Activated CD8-positive, alpha-beta memory T cell treated with anti-CD3 and anti-CD28 coated beads, Interleukin-2, amount 50 U/mL, for 4 hours (primary cell): Measurements from ENCODE around the gene TRPM2.
"Not testable (repeated sequence)": the region's sequence is repeated elsewhere in the genome, so short reads cannot be mapped to it uniquely, and the experiment has no call there.

Experiments
- DNase-seq: peaks from one replicate; pipeline ENCODE4 v3.0.0-alpha.2; 2020

TRPM2 gene

DNA sequence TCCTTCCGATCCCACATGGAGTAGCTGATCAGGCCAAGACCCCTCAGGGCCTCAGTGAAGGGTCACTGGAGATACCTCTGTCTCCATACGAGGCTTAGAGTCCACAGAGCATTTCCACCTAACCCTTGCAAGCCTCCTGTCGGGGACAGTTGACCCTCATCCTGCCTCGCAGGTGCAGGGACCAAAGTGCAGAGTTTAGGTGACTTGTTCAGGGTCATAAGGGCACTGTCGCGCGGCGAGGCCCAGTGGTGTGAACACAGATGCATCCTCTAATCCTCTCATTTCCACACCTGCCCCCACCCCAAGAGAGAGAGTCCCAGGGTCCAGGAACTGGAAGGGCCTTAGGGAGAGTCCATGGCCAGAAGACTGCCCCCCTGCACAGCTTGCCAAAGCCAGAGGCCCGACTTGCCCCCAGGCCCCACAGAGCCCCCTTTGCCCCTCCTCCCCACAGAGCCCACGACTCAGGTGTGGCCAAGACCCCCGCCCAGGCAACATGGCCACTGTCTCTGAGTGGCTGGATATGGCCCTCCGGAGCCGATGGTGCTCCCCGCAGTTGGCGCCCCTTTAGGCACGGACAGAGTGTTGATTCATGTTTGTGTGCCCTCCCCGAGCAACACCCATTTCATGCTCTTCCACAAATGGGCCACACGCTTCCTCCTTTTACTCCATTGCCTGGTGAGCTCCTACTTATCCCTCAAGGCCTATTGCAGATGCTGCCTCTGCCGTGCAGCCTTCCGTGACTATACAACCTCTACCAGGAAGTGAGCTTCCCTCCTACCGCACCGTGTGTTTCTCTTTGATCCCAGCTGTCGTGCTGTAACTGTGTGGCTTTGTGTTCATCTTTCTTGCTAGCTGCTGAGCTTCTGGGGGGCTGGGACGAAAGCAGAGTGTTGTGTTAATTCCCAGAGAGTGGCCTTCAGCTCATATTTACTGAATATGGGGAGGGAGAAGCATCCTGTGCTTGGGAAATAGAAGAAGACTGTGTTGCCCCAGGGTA lies 1.7 kb downstream of the TRPM2 start:
- DNase-seq = no peak

- no peak for DNase-seq
Measured at GRCh38 chr21:44356160-44356559, 2.7 kb downstream of the TRPM2 start.

DNA sequence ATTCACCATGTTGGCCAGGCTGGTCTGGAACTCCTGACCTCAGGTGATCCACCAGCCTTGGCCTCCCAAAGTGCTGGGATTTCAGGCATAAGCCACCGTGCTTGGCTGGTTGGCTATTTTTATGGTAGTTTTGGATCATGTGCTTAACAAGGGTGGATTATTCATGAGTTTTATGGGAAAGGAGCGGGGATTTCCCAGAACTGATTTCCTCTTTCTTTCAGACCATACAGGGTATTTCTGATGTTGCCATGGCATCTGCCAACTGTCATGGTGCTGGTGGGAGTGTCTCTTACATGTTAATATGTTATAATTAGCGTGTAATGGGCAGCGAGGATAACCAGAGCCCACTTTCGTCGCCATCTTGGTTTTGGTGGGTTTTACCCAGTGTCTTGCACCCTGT lies 3.2 kb downstream of the TRPM2 start:
- no peak for DNase-seq

- no peak for DNase-seq
Measured at GRCh38 chr21:44357064-44357837, 3.8 kb downstream of the TRPM2 start.

DNA sequence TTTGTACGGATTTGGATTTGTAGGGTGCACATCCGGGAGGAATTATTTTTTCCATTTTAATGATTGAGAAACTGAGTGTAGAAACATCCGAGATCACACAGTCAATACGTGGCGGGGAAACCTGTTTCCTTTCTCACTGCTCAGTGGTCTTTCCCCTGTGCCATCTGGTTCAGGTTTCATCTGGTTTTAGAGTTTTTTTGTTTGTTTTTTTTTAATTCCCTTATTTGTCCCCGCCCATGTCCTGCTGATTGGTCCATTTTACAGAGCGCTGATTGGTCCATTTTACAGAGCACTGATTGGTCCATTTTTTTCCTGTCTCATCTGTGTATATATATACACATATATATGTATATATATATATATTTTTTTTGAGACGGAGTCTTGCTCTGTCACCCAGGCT lies 6.0 kb downstream of the TRPM2 start:
- no peak for DNase-seq

DNA sequence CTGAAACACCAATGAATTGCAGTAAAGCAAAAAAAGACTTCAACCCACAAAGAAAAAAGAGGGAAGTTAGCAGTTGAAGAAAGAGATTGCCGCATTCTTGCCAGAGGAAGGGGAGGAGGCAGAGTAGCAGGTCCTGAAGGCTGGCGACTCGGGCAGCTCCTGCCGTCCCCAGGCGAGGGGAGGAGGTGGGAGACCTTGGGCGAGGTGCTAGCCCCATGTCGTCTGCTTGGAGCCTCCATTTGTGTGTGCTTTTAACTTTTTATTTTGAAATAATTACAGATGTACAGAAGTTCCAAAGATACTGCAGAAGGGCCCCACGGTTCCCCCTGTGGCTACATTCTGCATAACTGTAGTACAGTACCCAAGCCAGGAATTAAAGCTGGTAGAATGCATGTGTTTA lies 6.7 kb downstream of the TRPM2 start:
- DNase-seq = no peak

DNA sequence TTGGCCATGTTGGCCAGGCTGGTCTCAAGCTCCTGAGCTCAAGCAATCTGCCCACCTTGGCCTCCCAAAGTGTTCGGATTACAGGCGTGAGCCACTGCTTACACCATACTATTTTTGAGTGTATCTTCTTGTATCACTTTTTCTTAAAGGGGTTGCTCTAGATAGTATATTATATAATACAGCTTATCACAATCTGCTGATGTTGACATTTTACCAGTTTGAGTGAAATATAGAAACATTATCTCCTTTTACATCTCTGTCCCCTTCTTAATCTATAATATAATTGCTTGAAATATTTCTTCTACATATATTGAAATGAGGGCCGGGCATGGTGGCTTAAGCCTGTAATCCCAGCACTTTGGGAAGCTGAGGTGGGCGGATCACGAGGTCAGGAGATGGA lies 8.5 kb downstream of the TRPM2 start:
- DNase-seq = not testable (repeated sequence)

GRCh38 chr21:44363278-44363677 lies 9.9 kb downstream of the TRPM2 start:
- DNase-seq = no peak

DNA sequence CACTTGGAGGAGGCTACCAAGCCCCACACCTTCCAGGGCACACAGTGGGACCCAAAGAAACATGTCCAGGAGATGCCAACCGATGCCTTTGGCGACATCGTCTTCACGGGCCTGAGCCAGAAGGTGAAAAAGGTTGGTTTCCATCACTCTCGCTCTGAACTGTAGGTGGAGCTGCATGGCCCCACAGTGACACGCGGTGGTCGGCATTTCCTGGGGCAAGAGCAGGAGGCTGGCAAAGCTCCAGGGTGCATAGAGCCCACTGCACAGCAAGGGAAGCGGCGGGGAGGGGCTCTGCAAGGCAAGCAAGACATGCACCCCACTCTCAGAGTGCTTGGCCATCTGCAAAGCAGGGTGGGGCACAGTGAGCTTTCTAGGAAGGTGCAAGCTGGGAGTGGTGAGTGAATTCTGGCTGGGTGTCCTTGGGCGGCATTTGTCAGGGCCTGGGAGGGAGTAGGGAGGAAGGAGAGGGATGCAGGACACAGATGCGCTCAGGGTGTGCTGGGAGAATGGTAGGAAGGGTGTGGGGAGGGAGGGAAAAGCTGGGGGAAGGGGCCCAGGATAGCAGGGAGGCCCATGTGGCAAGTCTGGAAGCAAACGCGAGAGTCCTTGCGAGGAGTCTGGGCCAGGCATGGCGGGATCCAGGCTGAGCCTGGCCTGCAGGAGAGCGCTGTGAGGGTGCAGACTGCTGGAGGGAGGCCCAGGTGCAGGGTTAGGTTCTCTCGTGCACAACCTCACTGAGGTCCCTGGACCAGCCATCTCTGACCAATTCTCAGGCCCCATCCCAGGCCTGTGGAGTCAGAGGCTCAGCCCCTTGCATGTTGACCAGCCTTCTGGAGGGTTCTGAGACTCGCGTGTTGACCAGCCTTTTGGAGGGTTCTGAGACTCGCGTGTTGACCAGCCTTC lies 11.0 kb downstream of the TRPM2 start:
- no peak for DNase-seq

DNA sequence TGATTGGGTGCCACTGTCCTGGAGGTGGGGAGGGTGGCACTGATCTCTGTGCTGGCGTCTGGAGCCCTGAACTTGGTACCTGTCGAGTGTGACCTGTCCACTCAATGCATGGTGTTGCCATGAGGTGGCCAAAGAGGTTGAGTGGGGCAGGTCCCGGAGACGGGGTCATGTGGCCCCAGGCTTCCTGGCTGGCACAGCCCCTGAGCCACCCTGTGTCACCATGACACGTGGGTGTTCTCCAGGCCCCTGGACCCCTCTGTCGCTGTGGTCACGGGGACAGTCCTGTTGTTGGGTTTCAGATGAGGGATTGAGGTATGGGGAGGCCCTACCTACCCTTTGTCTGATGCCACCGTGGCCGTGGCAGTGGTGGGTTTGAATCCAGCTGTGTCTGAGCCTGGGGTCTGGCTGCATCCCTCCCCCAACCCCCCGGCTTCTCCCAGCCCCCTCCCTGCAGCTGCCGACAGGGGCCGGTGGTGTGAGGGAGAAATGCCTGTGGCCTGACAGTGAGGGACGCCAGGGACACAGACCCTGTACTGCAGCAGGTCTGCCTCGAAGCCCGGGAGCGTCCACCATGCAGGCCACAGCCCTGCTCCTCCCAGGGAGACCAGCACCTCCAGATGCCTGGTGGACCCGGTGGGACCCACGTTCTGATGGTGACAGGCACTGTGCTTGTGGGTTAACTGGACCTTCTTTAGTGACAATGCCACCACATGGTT lies 12.0 kb downstream of the TRPM2 start:
- DNase-seq = no peak

DNA sequence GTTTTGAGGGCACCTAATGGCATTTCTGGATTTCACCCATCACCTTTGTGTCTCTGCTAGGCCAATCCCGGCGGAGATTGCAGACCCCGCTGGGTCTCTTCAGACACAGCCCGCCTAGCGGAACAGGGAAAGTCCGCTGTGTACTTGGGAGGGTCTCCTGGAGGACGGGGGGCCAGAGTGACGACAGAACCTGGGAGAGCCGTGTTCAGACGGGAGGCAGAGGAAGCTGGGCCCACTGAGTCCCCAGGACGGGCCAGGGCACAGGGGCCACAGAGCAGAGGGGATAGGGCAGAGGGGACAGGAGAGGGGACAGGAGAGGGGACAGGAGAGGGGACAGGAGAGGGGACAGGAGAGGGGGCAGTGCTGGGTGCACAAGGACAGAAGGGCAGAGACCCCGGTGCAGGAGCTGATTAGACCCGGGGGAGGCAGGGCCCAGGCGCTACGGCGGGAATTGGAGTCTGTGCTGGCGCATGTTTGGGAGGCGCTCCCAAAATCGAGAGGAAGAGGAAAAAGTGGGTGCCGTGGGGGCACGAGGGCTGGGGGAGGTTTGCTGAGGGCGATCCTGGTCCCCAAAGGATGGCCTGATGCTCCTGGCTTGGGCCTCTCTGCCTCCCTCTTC lies 12.7 kb downstream of the TRPM2 start:
- no peak for DNase-seq

GRCh38 chr21:44366586-44367211 lies 13.3 kb downstream of the TRPM2 start:
- no peak for DNase-seq

DNA sequence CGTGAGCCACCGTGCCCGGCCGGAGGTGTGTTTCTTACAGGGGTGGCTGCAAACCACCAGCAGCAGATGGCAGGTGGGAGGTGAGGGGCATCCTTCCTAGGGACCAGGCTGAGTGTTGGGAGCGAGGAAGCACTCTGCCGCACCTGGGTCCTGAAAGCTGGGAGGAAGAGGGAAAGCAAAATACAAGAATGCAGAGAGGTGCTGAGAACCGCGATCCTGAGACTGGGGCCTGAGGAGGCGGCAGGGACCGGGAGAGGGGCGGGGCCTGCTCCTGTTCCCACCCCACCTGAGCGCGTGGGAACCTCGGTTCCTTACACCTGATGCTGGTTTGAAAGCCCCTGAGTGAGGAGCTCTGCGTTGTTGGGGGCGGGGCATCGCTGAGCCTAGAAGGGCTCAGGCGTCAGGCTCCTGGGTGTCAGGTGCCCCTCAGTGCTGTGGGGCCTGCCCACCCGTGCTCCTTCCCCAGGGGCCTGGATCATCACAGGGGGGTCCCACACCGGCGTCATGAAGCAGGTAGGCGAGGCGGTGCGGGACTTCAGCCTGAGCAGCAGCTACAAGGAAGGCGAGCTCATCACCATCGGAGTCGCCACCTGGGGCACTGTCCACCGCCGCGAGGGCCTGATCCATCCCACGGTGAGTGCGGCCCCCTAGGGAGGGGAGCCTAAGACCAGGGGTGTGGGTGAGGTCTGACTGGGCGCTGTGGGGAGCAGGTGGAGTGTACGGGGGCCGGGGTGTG lies 15.5 kb downstream of the TRPM2 start:
- DNase-seq = no peak

GRCh38 chr21:44370027-44370735 lies 16.8 kb downstream of the TRPM2 start:
- no peak for DNase-seq

DNA sequence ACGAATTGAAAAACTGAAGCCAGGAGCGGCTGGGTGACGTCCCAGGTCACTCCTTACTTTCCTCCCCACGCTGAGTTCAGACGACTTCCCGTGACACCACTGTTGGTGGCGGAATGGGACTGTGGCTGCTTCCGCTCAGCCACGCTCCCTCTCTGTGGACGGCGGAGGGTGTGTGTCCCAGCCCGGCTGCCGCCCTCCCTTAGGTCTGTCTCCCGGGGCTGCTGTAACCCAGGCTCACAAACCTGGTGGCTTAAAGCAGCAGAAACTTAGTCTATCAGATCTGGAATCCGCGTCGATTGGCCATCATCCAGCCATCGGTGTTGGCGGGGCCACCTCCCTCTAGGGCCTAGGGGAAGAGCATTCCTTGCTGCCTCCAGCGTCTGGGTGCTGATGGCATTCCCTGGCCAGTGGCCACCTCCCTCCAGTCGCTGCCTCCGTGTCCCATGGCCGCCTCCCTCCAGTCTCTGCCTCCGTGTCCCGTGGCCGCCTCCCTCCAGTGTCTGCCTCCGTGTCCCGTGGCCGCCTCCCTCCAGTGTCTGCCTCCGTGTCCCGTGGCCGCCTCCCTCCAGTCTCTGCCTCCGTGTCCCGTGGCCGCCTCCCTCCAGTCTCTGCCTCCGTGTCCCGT lies 17.5 kb downstream of the TRPM2 start:
- DNase-seq = no peak

DNA sequence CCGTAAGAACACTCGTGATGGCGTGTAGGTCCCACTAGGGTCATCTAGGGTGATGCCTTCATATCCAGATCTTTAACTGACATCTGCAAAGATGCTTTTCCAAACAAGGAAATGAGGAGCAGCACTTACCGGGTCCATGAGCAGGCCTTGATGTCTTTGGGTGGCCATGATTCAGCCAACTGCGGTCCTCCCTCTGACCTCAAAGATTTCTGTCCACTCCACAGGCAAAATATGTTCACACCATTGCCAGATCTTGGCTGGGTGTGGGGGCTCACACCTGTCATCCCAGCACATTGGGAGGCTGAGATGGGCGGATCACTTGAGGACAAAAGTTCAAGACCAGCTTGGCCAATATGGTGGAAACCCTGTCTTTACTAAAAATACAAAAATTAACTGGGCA lies 18.2 kb downstream of the TRPM2 start:
- DNase-seq = no peak

DNA sequence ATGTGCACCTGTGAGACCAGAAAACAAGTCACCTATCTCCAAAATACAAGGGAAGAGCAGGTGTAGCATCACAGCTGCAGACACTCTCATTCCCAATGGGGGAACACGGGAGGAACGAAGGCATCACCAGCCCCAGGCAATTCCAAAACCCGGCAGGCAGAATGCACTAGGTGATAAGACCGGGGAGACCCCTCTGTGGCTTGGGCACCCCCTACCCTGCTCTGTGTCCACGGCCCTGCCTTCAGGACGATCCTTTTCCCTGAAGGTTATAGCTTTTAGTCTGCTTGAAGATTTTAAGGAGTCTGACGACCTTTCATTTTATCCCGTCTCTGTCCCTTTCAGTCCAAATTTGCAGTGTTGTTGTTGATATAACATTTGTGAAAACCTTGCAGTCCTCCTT lies 19.2 kb downstream of the TRPM2 start:
- no peak for DNase-seq

GRCh38 chr21:44374601-44375280 lies 21.3 kb downstream of the TRPM2 start:
- no peak for DNase-seq

GRCh38 chr21:44375281-44375651 lies 21.8 kb downstream of the TRPM2 start:
- DNase-seq = no peak
